GM19240 (cell line): Measurements from ENCODE around the gene TIGD6.
"Not testable (repeated sequence)": the region's sequence is repeated elsewhere in the genome, so short reads cannot be mapped to it uniquely, and the experiment has no call there.

Experiments used
- DNase-seq: peaks from one replicate; pipeline ENCODE4 v3.0.0; 2011; ENCODE audit warnings: low spot score; ENCODE audit not compliant: insufficient read length

The TIGD6 gene

GRCh38 chr5:150000256-150000989 lies at the start of gene TIGD6, which contains the start of gene HMGXB3:
Gene TIGD6, minus strand, starts transcription at chr5:150000654. Its CDS starts 4,306 bp downstream, at chr5:149996348.
Gene HMGXB3, plus strand, starts transcription at chr5:150000739. Its CDS starts 4,114 bp downstream, at chr5:150004853.
- peak; percentile 81 for DNase-seq

GRCh38 chr5:150046031-150046430 lies 45.6 kb upstream of the TIGD6 start:
- no peak for DNase-seq

GRCh38 chr5:150045549-150045948 lies 45.1 kb upstream of the TIGD6 start:
- DNase-seq = no peak

GRCh38 chr5:150044712-150045111 lies 44.3 kb upstream of the TIGD6 start:
- no peak for DNase-seq

- no peak for DNase-seq
Observed at GRCh38 chr5:150044329-150044681, 43.9 kb upstream of the TIGD6 start.

- DNase-seq = no peak
Observed at GRCh38 chr5:150043657-150044328, 43.3 kb upstream of the TIGD6 start.

- DNase-seq = no peak
Observed at GRCh38 chr5:150042459-150042858, 42.0 kb upstream of the TIGD6 start.

GRCh38 chr5:150038547-150038946 lies 38.1 kb upstream of the TIGD6 start:
- no peak for DNase-seq

GRCh38 chr5:150036513-150036912 lies 36.1 kb upstream of the TIGD6 start:
- no peak for DNase-seq

- peak; percentile 21 for DNase-seq
Observed at GRCh38 chr5:150035139-150035895, 34.9 kb upstream of the TIGD6 start.

- DNase-seq = no peak
Observed at GRCh38 chr5:150034662-150035061, 34.2 kb upstream of the TIGD6 start.

GRCh38 chr5:150033334-150033733 lies 32.9 kb upstream of the TIGD6 start:
- DNase-seq = no peak

GRCh38 chr5:150028047-150028446 lies 27.6 kb upstream of the TIGD6 start:
- DNase-seq = not testable (repeated sequence)

- no peak for DNase-seq
Observed at GRCh38 chr5:150026682-150027172, 26.3 kb upstream of the TIGD6 start.

GRCh38 chr5:150024346-150024984 lies 24.0 kb upstream of the TIGD6 start:
- DNase-seq = no peak

- no peak for DNase-seq
Observed at GRCh38 chr5:150023136-150023535, 22.7 kb upstream of the TIGD6 start.

- no peak for DNase-seq
Observed at GRCh38 chr5:150022681-150023080, 22.2 kb upstream of the TIGD6 start.

GRCh38 chr5:150022158-150022531 lies 21.7 kb upstream of the TIGD6 start:
- no peak for DNase-seq

- DNase-seq = no peak
Observed at GRCh38 chr5:150021491-150022157, 21.2 kb upstream of the TIGD6 start.

GRCh38 chr5:150020249-150020648 lies 19.8 kb upstream of the TIGD6 start:
- DNase-seq = no peak
